Loucy (cell line): ENCODE results near the gene ARRDC2.

Source experiments
- H2AFZ ChIP-seq: fragments of 200-600 bp; sonication (generic); 2 replicates; pipeline ENCODE4 v1.6.0; 2016; ENCODE audit warnings: antibody characterized with exemption, mild to moderate bottlenecking, low read length, moderate library complexity
- H3F3A ChIP-seq: fragments of 200-600 bp; 2 replicates; pipeline ENCODE4 v1.6.0; 2016; ENCODE audit warnings: antibody characterized with exemption, low read depth, mild to moderate bottlenecking
- H3K27me3 ChIP-seq: fragments of 200-600 bp; sonication (generic); 2 replicates; pipeline ENCODE4 v1.6.1; 2014; ENCODE audit warnings: low read length, mild to moderate bottlenecking; ENCODE audit not compliant: insufficient read depth, poor library complexity, severe bottlenecking
- H3K36me3 ChIP-seq: fragments of 200-600 bp; sonication (generic); 2 replicates; pipeline ENCODE4 v1.6.1; 2016; ENCODE audit warnings: low read length; ENCODE audit not compliant: insufficient read depth
- H3K4me1 ChIP-seq: fragments of 200-600 bp; sonication (generic); 2 replicates; pipeline ENCODE4 v1.5.1; 2014; ENCODE audit warnings: low read length, mild to moderate bottlenecking; ENCODE audit not compliant: insufficient read depth, poor library complexity, severe bottlenecking
- H3K4me2 ChIP-seq: fragments of 200-600 bp; sonication (generic); 2 replicates; pipeline ENCODE4 v1.6.0; 2014; ENCODE audit warnings: antibody characterized with exemption, low read length, low read depth, mild to moderate bottlenecking; ENCODE audit not compliant: poor library complexity, severe bottlenecking
- H3K4me3 ChIP-seq: fragments of 200-600 bp; sonication (generic); 2 replicates; pipeline ENCODE4 v1.5.1; 2014; ENCODE audit warnings: low read length, mild to moderate bottlenecking, mixed read lengths; ENCODE audit not compliant: poor library complexity, severe bottlenecking
- H3K79me2 ChIP-seq: fragments of 200-600 bp; sonication (generic); 2 replicates; pipeline ENCODE4 v1.6.1; 2014; ENCODE audit warnings: low read length; ENCODE audit not compliant: insufficient read depth
- H3K9ac ChIP-seq: fragments of 200-600 bp; sonication (generic); 2 replicates; pipeline ENCODE4 v1.6.0; 2014; ENCODE audit warnings: mild to moderate bottlenecking, low read depth, low read length, moderate library complexity; ENCODE audit not compliant: poor library complexity, severe bottlenecking
- H3K9me2 ChIP-seq: fragments of 200-600 bp; sonication (generic); replicated peaks from 2 replicates; pipeline ENCODE4 v1.6.1; 2016; ENCODE audit warnings: low read depth, low read length, mixed read lengths
- H3K9me3 ChIP-seq: fragments of 200-600 bp; sonication (generic); 2 replicates; pipeline ENCODE4 v1.6.1; 2014; ENCODE audit warnings: mild to moderate bottlenecking, antibody characterized with exemption, low read length, low read depth; ENCODE audit not compliant: insufficient read depth
- H4K20me1 ChIP-seq: fragments of 200-600 bp; sonication (generic); 2 replicates; pipeline ENCODE4 v1.6.0; 2014; ENCODE audit warnings: antibody characterized with exemption, low read length, mild to moderate bottlenecking; ENCODE audit not compliant: insufficient read depth, poor library complexity, severe bottlenecking
- EZH2phosphoT487 ChIP-seq: fragments of 200-600 bp; IDR thresholded peaks from 2 replicates; pipeline ENCODE4 v1.6.1; 2018; ENCODE audit warnings: antibody characterized with exemption, mild to moderate bottlenecking, moderate library complexity, borderline replicate concordance
- TF ChIP-seq, protein P1 (sequence below): fragments of 200-600 bp; sonication (generic); conservative IDR thresholded peaks from 2 replicates; pipeline ENCODE4 v1.5.1; 2014; ENCODE audit warnings: mild to moderate bottlenecking, antibody characterized with exemption, low read length

ARRDC2 gene

DNA sequence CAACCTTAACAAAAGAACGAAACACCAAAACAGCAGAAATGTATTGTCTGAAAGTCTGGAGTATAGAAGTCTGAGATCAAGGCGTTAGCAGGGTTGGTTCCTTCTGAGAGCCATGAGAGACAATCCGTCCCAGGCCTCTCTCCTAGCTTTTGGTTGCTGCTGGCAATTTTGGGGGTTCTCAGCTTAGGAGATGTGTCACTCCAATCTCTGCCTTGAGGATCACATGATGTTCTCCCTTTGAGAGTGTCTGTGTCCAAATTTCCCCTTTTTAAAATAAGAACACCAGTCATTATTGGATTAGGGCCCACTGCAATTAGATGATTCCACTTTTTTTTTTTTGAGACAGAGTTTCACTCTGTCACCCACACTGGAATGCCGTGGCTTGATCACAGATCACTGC, 30.9 kb upstream of the ARRDC2 start:
- Histone ChIP-seq H3K9me3 (no peaks in the 10 kb centered on the region), H3K4me1 (no peaks in the 10 kb centered on the region), H3K9me2 (no peaks in the 10 kb centered on the region), H3K36me3 (no peaks in the 10 kb centered on the region), H3K27me3 (no peaks in the 10 kb centered on the region), H3K79me2 (no peaks in the 10 kb centered on the region), H4K20me1 (no peaks in the 10 kb centered on the region), H3K4me3 (no peak overlapping the region), H3K9ac (no peak overlapping the region), H3K4me2 (no peak overlapping the region), H2AFZ (no peak overlapping the region), H3F3A (no peaks in the 10 kb centered on the region)
- TF ChIP-seq, protein P1, sequence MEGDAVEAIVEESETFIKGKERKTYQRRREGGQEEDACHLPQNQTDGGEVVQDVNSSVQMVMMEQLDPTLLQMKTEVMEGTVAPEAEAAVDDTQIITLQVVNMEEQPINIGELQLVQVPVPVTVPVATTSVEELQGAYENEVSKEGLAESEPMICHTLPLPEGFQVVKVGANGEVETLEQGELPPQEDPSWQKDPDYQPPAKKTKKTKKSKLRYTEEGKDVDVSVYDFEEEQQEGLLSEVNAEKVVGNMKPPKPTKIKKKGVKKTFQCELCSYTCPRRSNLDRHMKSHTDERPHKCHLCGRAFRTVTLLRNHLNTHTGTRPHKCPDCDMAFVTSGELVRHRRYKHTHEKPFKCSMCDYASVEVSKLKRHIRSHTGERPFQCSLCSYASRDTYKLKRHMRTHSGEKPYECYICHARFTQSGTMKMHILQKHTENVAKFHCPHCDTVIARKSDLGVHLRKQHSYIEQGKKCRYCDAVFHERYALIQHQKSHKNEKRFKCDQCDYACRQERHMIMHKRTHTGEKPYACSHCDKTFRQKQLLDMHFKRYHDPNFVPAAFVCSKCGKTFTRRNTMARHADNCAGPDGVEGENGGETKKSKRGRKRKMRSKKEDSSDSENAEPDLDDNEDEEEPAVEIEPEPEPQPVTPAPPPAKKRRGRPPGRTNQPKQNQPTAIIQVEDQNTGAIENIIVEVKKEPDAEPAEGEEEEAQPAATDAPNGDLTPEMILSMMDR = no peak
- no peak for TF ChIP-seq EZH2phosphoT487

DNA sequence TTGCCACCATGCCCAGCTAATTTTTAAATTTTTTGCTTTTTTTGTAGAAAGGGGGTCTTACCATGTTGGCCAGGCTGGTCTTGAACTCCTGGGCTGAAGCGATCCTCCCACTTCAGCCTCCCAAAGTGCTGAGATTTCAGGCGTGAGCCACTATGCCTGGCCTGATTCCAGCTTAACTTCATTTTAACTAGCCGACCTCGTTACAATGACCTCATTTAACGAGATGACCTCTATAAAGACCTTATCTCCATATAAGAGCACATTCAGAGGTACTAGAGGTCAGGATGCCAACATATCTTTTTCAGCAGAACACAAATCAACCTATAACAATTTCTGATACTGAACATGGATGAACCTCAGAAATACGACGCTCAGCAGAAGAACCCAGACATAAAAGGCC, 30.5 kb upstream of the ARRDC2 start:
- Histone ChIP-seq H3K4me3 (no peak overlapping the region), H3K9me3 (no peaks in the 10 kb centered on the region), H4K20me1 (no peaks in the 10 kb centered on the region), H3K9me2 (no peaks in the 10 kb centered on the region), H2AFZ (no peak overlapping the region), H3K4me2 (no peak overlapping the region), H3F3A (no peaks in the 10 kb centered on the region), H3K36me3 (no peaks in the 10 kb centered on the region), H3K9ac (no peak overlapping the region), H3K79me2 (no peaks in the 10 kb centered on the region), H3K4me1 (no peaks in the 10 kb centered on the region), H3K27me3 (no peaks in the 10 kb centered on the region)
- TF ChIP-seq, protein P1 = no peak
- no peak for TF ChIP-seq EZH2phosphoT487

DNA sequence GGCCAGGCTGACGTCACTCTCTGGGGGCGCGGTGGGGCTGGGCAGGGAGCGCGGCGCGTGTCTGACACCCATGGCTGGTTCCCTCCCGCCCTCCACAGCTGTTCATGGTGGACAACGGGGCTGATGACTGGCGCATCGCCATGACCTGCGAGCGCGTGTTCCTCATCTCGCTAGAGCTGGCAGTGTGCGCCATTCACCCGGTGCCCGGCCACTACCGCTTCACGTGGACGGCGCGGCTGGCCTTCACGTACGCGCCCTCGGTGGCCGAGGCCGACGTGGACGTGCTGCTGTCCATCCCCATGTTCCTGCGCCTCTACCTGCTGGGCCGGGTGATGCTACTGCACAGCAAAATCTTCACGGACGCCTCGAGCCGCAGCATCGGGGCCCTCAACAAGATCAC, 26.4 kb upstream of the ARRDC2 start:
- H3K27me3 ChIP-seq = no peaks in the 10 kb centered on the region
- no peaks in the 10 kb centered on the region for H3K9me2 ChIP-seq
- no peak overlapping the region for H3K4me2 ChIP-seq
- H3K4me3 ChIP-seq = no peak overlapping the region
- no peak overlapping the region for H2AFZ ChIP-seq
- TF ChIP-seq EZH2phosphoT487 = no peak
- TF ChIP-seq, protein P1 = no peak
- no peaks in the 10 kb centered on the region for H3K4me1 ChIP-seq
- no peaks in the 10 kb centered on the region for H3F3A ChIP-seq
- H3K9me3 ChIP-seq = no peaks in the 10 kb centered on the region
- no peaks in the 10 kb centered on the region for H4K20me1 ChIP-seq
- H3K9ac ChIP-seq = no peak overlapping the region
- no peaks in the 10 kb centered on the region for H3K79me2 ChIP-seq
- H3K36me3 ChIP-seq = no peaks in the 10 kb centered on the region
